Measurements from ENCODE around the gene SIGLEC9. TPM values are rescaled to one million over a fixed set of nuclear protein-coding genes. Genes with fewer than 3 reads are reported as not detected.
A peak's percentile ranks its signal among the peaks of the same experiment; 100 is the strongest.

The SIGLEC9 gene
- total RNA-seq, 1 donor from 2014 or later, result not detected

DNA sequence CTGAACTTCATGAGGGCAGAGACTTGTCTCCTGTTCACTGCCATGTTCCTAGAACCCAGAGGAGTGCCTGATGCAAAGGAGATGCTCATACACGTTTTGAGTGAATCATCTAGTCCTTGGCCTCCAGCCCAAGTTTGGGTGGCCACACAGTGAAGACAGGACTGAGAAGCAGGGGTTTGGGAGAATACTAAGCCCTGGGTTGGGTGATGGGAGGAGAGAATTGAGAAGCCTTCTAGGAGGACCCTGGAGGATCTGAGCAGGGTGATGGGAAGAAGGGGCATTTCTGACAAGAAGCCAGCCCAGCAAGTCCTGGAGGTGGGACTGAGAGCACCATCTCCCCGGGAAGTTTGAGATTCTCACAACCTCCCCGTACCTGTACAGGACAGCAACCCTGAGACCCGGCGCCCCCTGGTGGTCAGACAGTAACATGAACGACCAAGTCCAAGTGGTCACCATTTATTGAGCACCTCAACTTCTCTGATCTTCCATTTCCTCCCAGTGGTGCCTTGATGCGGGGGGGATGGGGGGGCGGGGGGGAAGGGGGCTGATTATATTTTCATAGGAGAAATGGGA, 27.5 kb upstream of the SIGLEC9 start:
- no peaks in the 10 kb centered on the region for H3K9me3 Mint-ChIP-seq
- H3K36me3 Mint-ChIP-seq, result peaks cover 2% of the 10 kb centered on the region
- peak; percentile 75 to 83 for DNase-seq (ENCODE audit: low spot score in 2 of 2, unreplicated experiment in 2 of 2)
- H3K4me1 Mint-ChIP-seq, result peaks cover 20% of the 10 kb centered on the region
- no peak overlapping the region for H3K4me3 Mint-ChIP-seq
- no peaks in the 10 kb centered on the region for H3K27me3 Mint-ChIP-seq (ENCODE audit: low read depth)
- TF ChIP-seq, protein P1, sequence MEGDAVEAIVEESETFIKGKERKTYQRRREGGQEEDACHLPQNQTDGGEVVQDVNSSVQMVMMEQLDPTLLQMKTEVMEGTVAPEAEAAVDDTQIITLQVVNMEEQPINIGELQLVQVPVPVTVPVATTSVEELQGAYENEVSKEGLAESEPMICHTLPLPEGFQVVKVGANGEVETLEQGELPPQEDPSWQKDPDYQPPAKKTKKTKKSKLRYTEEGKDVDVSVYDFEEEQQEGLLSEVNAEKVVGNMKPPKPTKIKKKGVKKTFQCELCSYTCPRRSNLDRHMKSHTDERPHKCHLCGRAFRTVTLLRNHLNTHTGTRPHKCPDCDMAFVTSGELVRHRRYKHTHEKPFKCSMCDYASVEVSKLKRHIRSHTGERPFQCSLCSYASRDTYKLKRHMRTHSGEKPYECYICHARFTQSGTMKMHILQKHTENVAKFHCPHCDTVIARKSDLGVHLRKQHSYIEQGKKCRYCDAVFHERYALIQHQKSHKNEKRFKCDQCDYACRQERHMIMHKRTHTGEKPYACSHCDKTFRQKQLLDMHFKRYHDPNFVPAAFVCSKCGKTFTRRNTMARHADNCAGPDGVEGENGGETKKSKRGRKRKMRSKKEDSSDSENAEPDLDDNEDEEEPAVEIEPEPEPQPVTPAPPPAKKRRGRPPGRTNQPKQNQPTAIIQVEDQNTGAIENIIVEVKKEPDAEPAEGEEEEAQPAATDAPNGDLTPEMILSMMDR (IDR thresholded peaks at IDR 0.05; ENCODE audit: unreplicated experiment), result peak; percentile 77
- no peak overlapping the region for H3K27ac Mint-ChIP-seq

DNA sequence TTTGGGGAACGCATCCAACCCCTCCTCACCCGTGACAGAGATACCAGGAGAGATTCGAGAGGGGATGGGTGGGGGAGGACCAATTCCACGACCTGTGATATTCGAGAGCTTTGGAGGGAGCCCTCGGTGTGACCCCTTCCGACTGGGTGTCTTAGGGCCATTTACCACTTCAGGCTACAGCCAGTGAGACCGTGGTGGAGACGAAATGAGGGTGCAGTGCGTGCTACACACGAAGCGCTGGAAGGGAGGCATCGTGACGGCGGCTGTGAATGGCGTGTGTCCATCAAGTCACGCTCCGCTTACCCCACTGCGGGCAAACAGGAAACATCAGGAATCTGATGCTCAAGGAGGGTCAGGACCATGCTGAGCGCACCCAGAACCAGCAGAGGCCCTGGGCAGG, 26.9 kb upstream of the SIGLEC9 start:
- H3K9me3 Mint-ChIP-seq, result no peaks in the 10 kb centered on the region
- DNase-seq (ENCODE audit: low spot score in 2 of 2, unreplicated experiment in 2 of 2), result no peak
- H3K36me3 Mint-ChIP-seq, result peaks cover 6% of the 10 kb centered on the region
- peaks cover 16% of the 10 kb centered on the region for H3K4me1 Mint-ChIP-seq
- no peak overlapping the region for H3K27ac Mint-ChIP-seq
- H3K4me3 Mint-ChIP-seq, result no peak overlapping the region
- no peaks in the 10 kb centered on the region for H3K27me3 Mint-ChIP-seq (ENCODE audit: low read depth)
- TF ChIP-seq, protein P1 (IDR thresholded peaks at IDR 0.05; ENCODE audit: unreplicated experiment), result no peak

DNA sequence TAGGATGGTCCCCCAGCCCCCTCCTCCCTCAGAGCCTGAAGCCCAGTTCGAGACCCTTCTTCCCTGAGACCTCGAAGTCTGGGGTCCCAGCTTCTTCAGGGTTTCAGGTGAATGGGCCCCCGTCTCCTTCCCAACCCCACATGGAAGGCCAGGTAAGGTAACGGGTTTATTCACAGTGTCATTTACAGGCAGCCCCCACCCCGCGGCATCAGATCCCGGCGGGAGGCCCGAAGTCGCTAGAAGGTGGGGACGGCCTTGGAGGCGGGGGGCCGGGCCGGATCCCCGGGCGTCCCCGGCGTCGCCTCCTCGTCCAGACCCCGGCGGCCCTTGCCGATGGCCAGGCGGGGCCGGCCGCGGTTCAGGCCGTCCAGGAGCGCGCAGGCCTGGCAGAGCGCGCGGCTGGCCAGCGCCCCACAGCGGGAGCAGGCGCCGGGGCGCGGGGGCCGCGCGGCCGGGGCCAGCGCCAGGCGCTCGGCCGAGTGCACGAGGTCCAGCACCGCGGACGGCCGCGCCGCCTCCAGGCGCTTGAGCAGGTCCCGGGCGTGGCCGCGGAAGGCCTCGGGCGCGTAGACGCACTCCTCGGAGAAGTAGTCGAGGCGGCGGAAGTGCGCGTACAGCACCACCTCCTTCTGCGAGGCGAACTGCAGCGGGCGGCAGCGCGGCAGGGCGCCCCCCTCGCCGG, 26.2 kb upstream of the SIGLEC9 start:
- Mint-ChIP-seq H3K27ac (no peak overlapping the region), H3K27me3 (ENCODE audit: low read depth) (no peaks in the 10 kb centered on the region)

DNA sequence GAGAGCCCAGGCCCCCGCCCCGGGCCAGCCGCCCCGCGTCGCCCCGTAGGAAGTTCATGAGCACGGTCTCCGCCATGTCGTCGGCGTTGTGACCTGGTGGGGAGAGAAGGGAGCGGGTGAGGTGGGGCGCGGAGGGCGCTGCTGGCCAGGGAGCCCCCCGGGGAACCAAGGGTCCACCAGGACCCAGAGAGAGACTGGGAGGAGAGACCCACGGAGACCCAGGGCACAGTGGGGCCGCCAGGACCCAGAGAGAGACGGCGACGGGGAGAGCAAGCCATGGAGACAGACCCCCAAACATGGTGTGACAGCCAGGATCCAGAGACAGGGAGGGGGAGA, 25.7 kb upstream of the SIGLEC9 start:
- peaks cover 8% of the 10 kb centered on the region for H3K36me3 Mint-ChIP-seq
- H3K27ac Mint-ChIP-seq, result no peak overlapping the region
- peaks cover 7% of the 10 kb centered on the region for H3K4me1 Mint-ChIP-seq
- TF ChIP-seq, protein P1 (IDR thresholded peaks at IDR 0.05; ENCODE audit: unreplicated experiment), result no peak
- no peak for DNase-seq (ENCODE audit: low spot score in 2 of 2, unreplicated experiment in 2 of 2)
- no peaks in the 10 kb centered on the region for H3K9me3 Mint-ChIP-seq
- H3K4me3 Mint-ChIP-seq, result no peak overlapping the region
- H3K27me3 Mint-ChIP-seq (ENCODE audit: low read depth), result no peaks in the 10 kb centered on the region

More for the DNA sequence above, 26.2 kb upstream of the SIGLEC9 start:
- Mint-ChIP-seq H3K36me3 (peaks cover 8% of the 10 kb centered on the region), H3K4me1 (peaks cover 12% of the 10 kb centered on the region), H3K4me3 (no peak overlapping the region), H3K9me3 (no peaks in the 10 kb centered on the region)
- no peak for DNase-seq (ENCODE audit: low spot score in 2 of 2, unreplicated experiment in 2 of 2)
- TF ChIP-seq, protein P1 (IDR thresholded peaks at IDR 0.05; ENCODE audit: unreplicated experiment), result no peak

GRCh38 chr19:51100601-51101000, 24.1 kb upstream of the SIGLEC9 start:
- Mint-ChIP-seq H3K4me3 (no peak overlapping the region), H3K27ac (no peak overlapping the region), H3K9me3 (no peaks in the 10 kb centered on the region), H3K4me1 (no peaks in the 10 kb centered on the region), H3K36me3 (peaks cover 12% of the 10 kb centered on the region), H3K27me3 (ENCODE audit: low read depth) (no peaks in the 10 kb centered on the region)
- DNase-seq (ENCODE audit: low spot score in 2 of 2, unreplicated experiment in 2 of 2), result no peak
- TF ChIP-seq, protein P1 (IDR thresholded peaks at IDR 0.05; ENCODE audit: unreplicated experiment), result no peak
